GM10248 (cell line): ENCODE results near the gene BSN.
"Not testable (repeated sequence)": the region's sequence is repeated elsewhere in the genome, so short reads cannot be mapped to it uniquely, and the experiment has no call there.

Experiments used
- CTCF ChIA-PET: fragments of 300-600 bp; sonication (Branson Sonifier 250); formaldehyde crosslinking; extraction: SDS; loops from one replicate; lab custom pipeline; 2021; ENCODE audit warnings: antibody characterized with exemption; lab: Yijun Ruan, JAX
- POLR2A ChIA-PET: fragments of 350-650 bp; sonication (Branson Sonifier 250); formaldehyde crosslinking; extraction: SDS; loops from one replicate; lab custom pipeline; 2020; ENCODE audit warnings: antibody characterized with exemption; lab: Yijun Ruan, JAX
- DNase-seq: peaks from one replicate; pipeline ENCODE4 v3.0.0; 2012; ENCODE audit errors: extremely low spot score
- CTCF ChIP-seq: IDR thresholded peaks from 2 replicates; pipeline ENCODE4 v1.5.1; 2012; ENCODE audit warnings: mild to moderate bottlenecking, low read depth; ENCODE audit errors: extremely low read depth, missing control alignments, control extremely low read depth

BSN gene

GRCh38 chr3:49563766-49564165 is 9.5 kb downstream of the BSN start:
- CTCF ChIA-PET = interaction anchor here (1.4 kb wide), 2 partner anchors 24 to 108 kb away, joined by 3 to 9 read pairs; no protein-coding TSS in a partner anchor
- TF ChIP-seq CTCF = no peak
- POLR2A ChIA-PET = no interaction called here
- no peak for DNase-seq

GRCh38 chr3:49566312-49566711 is 12.0 kb downstream of the BSN start:
- no peak for DNase-seq
- peak; percentile 26 for TF ChIP-seq CTCF
- ChIA-PET CTCF (interaction anchor here (0.7 to 2.3 kb wide), 6 partner anchors 10 to 78 kb away, joined by 3 to 7 read pairs (median 4); no protein-coding TSS in a partner anchor), POLR2A (no interaction called here)

GRCh38 chr3:49567406-49567805 is 13.1 kb downstream of the BSN start:
- TF ChIP-seq CTCF = no peak
- CTCF ChIA-PET = interaction anchor here (1.0 to 2.3 kb wide), 5 partner anchors 14 to 104 kb away, joined by 3 to 9 read pairs (median 6); partner anchors contain the start of gene BSN
- no peak for DNase-seq
- POLR2A ChIA-PET = no interaction called here

- POLR2A ChIA-PET = no interaction called here
- CTCF ChIA-PET = interaction anchor here (2.0 to 2.7 kb wide), 2 partner anchors 15 to 103 kb away, joined by 9 to 10 read pairs; partner anchors contain the start of gene BSN
Observed at GRCh38 chr3:49568965-49569364, 14.7 kb downstream of the BSN start.

GRCh38 chr3:49570028-49570654 is 15.9 kb downstream of the BSN start:
- ChIA-PET CTCF (interaction anchor here (1.3 to 2.7 kb wide), 2 partner anchors 10 to 102 kb away, joined by 4 to 10 read pairs; no protein-coding TSS in a partner anchor), POLR2A (no interaction called here)
- no peak for DNase-seq
- TF ChIP-seq CTCF = no peak

More at GRCh38 chr3:49568965-49569364, 14.7 kb downstream of the BSN start:
- no peak for TF ChIP-seq CTCF
- no peak for DNase-seq

- DNase-seq = no peak
- TF ChIP-seq CTCF = no peak
- POLR2A ChIA-PET = interaction anchor here (0.6 kb wide), 1 partner anchor 596 kb away, joined by 3 read pairs; no protein-coding TSS in a partner anchor
- CTCF ChIA-PET = interaction anchor here (2.0 kb wide), 1 partner anchor 42 kb away, joined by 8 read pairs; no protein-coding TSS in a partner anchor
Observed at GRCh38 chr3:49582177-49582576, 27.9 kb downstream of the BSN start.

- DNase-seq, POLR2A ChIA-PET, CTCF ChIA-PET: not testable (repeated sequence)
Observed at GRCh38 chr3:49585261-49585755, 31.0 kb downstream of the BSN start.
